ENCODE measurements around the gene LEO1.

LEO1 gene

GRCh38 chr15:51971375-51972133 is at the start of gene LEO1:
Gene LEO1, minus strand, starts transcription at chr15:51971778. Its CDS starts 33 bp downstream, at chr15:51971745.
- DNase-seq: peak; percentile 90

GRCh38 chr15:52021128-52021671 is 49.6 kb upstream of the LEO1 start:
- peak; percentile 65 for DNase-seq

GRCh38 chr15:52020221-52021085 is 48.9 kb upstream of the LEO1 start:
- no peak for DNase-seq

GRCh38 chr15:52019394-52020220 is 48.0 kb upstream of the LEO1 start:
- DNase-seq: peak; percentile 85

- DNase-seq: peak; percentile 97
Measured at GRCh38 chr15:52018693-52019393, 47.3 kb upstream of the LEO1 start, which contains the start of gene MAPK6. Gene MAPK6, plus strand, starts transcription at chr15:52019219. Its CDS starts 27,242 bp downstream, at chr15:52046461.

GRCh38 chr15:52018244-52018643 is 46.7 kb upstream of the LEO1 start:
- no peak for DNase-seq

- no peak for DNase-seq
Measured at GRCh38 chr15:52016316-52016715, 44.7 kb upstream of the LEO1 start.

GRCh38 chr15:52014616-52015015 is 43.0 kb upstream of the LEO1 start:
- DNase-seq: no peak

GRCh38 chr15:52013151-52013791 is 41.7 kb upstream of the LEO1 start:
- no peak for DNase-seq

- DNase-seq: no peak
Measured at GRCh38 chr15:52012210-52012609, 40.6 kb upstream of the LEO1 start.

- DNase-seq: no peak
Measured at GRCh38 chr15:52011711-52012144, 40.1 kb upstream of the LEO1 start.

- DNase-seq: no peak
Measured at GRCh38 chr15:52010633-52011595, 39.3 kb upstream of the LEO1 start.

- no peak for DNase-seq
Measured at GRCh38 chr15:52008698-52009434, 37.3 kb upstream of the LEO1 start.

- DNase-seq: no peak
Measured at GRCh38 chr15:52008359-52008697, 36.8 kb upstream of the LEO1 start.

GRCh38 chr15:52006702-52007340 is 35.2 kb upstream of the LEO1 start:
- DNase-seq: no peak

- no peak for DNase-seq
Measured at GRCh38 chr15:52005748-52006701, 34.4 kb upstream of the LEO1 start.

- no peak for DNase-seq
Measured at GRCh38 chr15:52004806-52005205, 33.2 kb upstream of the LEO1 start.

GRCh38 chr15:52003710-52004109 is 32.1 kb upstream of the LEO1 start:
- DNase-seq: no peak
